CD14-positive monocyte (primary cell): ENCODE measurements around the gene TMEM132D. TPM values are rescaled to one million over a fixed set of nuclear protein-coding genes. Genes with fewer than 3 reads are reported as not detected.

Experiments
- DNase-seq, 3 donors: peaks; one replicate each; pipeline ENCODE4 v3.0.0-alpha.2; 2011 to 2022
- H2AFZ ChIP-seq: 2 replicates; pipeline ENCODE4 v1.6.0; 2012; ENCODE audit warnings: mild to moderate bottlenecking, low read depth, low read length, inconsistent platforms; ENCODE audit not compliant: insufficient read depth, poor library complexity, severe bottlenecking
- H3K27ac ChIP-seq, 2 donors: 1 replicate in 1 of 2; 2 replicates in 1 of 2; pipeline ENCODE4 v1.5.1; 2012 to 2013; ENCODE audit warnings: low read length in 2 of 2, control low read depth in 1 of 2, inconsistent platforms in 1 of 2, low read depth in 1 of 2, mild to moderate bottlenecking in 1 of 2
- H3K27me3 ChIP-seq, 2 donors: one replicate each; pipeline versions ENCODE4 v1.6.0 to v1.6.1; 2011 to 2013; ENCODE audit warnings: low read length in 2 of 2; ENCODE audit not compliant: control insufficient read depth in 2 of 2, insufficient read depth in 2 of 2
- H3K36me3 ChIP-seq, 2 donors: replicated peaks in 1 of 2; 1 replicate in 1 of 2; 2 replicates in 1 of 2; pipeline versions ENCODE4 v1.5.1 to v1.6.1; 2012 to 2013; ENCODE audit warnings: low read length in 2 of 2, control low read depth in 1 of 2, inconsistent platforms in 1 of 2, mild to moderate bottlenecking in 1 of 2; ENCODE audit not compliant: insufficient read depth in 2 of 2, control insufficient read depth in 1 of 2
- H3K4me1 ChIP-seq, 2 donors: 1 replicate in 1 of 2; 2 replicates in 1 of 2; pipeline versions ENCODE4 v1.5.1 to v1.6.1; 2012 to 2013; ENCODE audit warnings: low read length in 2 of 2, control low read depth in 1 of 2, inconsistent platforms in 1 of 2, mild to moderate bottlenecking in 1 of 2, moderate library complexity in 1 of 2; ENCODE audit not compliant: insufficient read depth in 2 of 2, control insufficient read depth in 1 of 2
- H3K4me2 ChIP-seq: replicated peaks from 2 replicates; pipeline ENCODE3; 2012; ENCODE audit warnings: low read length, moderate library complexity, mild to moderate bottlenecking; ENCODE audit not compliant: poor library complexity, severe bottlenecking; ENCODE audit errors: extremely low read depth
- H3K4me3 ChIP-seq, 3 experiments: fragments of 200-600 bp in 1 of 3; sonication (generic) in 1 of 3; replicated peaks in 1 of 3; 1 replicate in 2 of 3; 2 replicates in 1 of 3; pipeline ENCODE4 v1.5.1; 2011 to 2013; ENCODE audit warnings: low read length in 3 of 3, mild to moderate bottlenecking in 3 of 3, control low read depth in 2 of 3, low read depth in 2 of 3, inconsistent platforms in 1 of 3, moderate library complexity in 1 of 3
- H3K79me2 ChIP-seq: 2 replicates; pipeline ENCODE4 v1.6.0; 2012; ENCODE audit warnings: mild to moderate bottlenecking, control low read depth, inconsistent platforms, low read length, moderate library complexity; ENCODE audit not compliant: insufficient read depth
- H3K9ac ChIP-seq: 2 replicates; pipeline ENCODE4 v1.6.0; 2017; ENCODE audit warnings: low read length, mild to moderate bottlenecking; ENCODE audit not compliant: insufficient read depth, poor library complexity, severe bottlenecking
- H3K9me3 ChIP-seq, 2 donors: replicated peaks in 1 of 2; 1 replicate in 1 of 2; 2 replicates in 1 of 2; pipeline versions ENCODE4 v1.5.1 to v1.6.1; 2012 to 2013; ENCODE audit warnings: low read length in 2 of 2, control low read depth in 1 of 2; ENCODE audit not compliant: control insufficient read depth in 1 of 2, insufficient read depth in 1 of 2
- H4K20me1 ChIP-seq: 2 replicates; pipeline ENCODE4 v1.6.0; 2012; ENCODE audit warnings: mild to moderate bottlenecking, low read length, control low read depth, moderate library complexity; ENCODE audit not compliant: insufficient read depth
- H3K27ac Mint-ChIP-seq, 7 donors: one replicate each; pipeline ENCODE4 v1.8.0; 2020; ENCODE audit warnings: mild to moderate bottlenecking in 7 of 7, mixed read lengths in 7 of 7, moderate library complexity in 6 of 7, inconsistent platforms in 2 of 7
- H3K27me3 Mint-ChIP-seq, 3 donors: one replicate each; pipeline ENCODE4 v1.8.0; 2021 to 2022; ENCODE audit warnings: low read depth in 3 of 3, mild to moderate bottlenecking in 3 of 3, mixed read lengths in 3 of 3, moderate library complexity in 3 of 3, inconsistent platforms in 1 of 3
- H3K36me3 Mint-ChIP-seq, 2 donors: one replicate each; pipeline ENCODE4 v1.8.0; 2020; ENCODE audit warnings: mixed read lengths in 2 of 2, inconsistent platforms in 1 of 2, mild to moderate bottlenecking in 1 of 2
- H3K4me1 Mint-ChIP-seq: one replicate; pipeline ENCODE4 v1.8.0; 2020; ENCODE audit warnings: mild to moderate bottlenecking, mixed read lengths
- H3K4me3 Mint-ChIP-seq, 2 donors: one replicate each; pipeline ENCODE4 v1.8.0; 2020; ENCODE audit warnings: mild to moderate bottlenecking in 2 of 2, mixed read lengths in 2 of 2, moderate library complexity in 1 of 2
- H3K9me3 Mint-ChIP-seq, 7 donors: one replicate each; pipeline ENCODE4 v1.8.0; 2020 to 2022; ENCODE audit warnings: mixed read lengths in 7 of 7, mild to moderate bottlenecking in 6 of 7, moderate library complexity in 6 of 7, inconsistent platforms in 2 of 7
- WGBS: methylation state at CpG from one replicate; pipeline ENCODE4 v1.1.5; 2013; ENCODE audit warnings: missing lambda C conversion rate; ENCODE audit not compliant: insufficient coverage; 5-methylcytosine and 5-hydroxymethylcytosine counted together
- intact Hi-C, 2 donors: fragments of 100-400 bp; cut with micrococcal nuclease; formaldehyde crosslinking; loops; one replicate each; pipeline versions ENCODE4 v1.15.0 to v1.15.1; 2023
- polyA plus RNA-seq, 3 donors: library from polyadenylated mRNA; depleted of rRNA in 1 of 3; unstranded in 2 of 3; stranded (reverse) in 1 of 3; fragments of 300-500 nt in 2 of 3; fragments of >200 nt in 1 of 3; fragmentation: Illumina TruSeq in 2 of 3; gene quantifications; 1 replicate in 2 of 3; 2 replicates in 1 of 3; pipeline ENCODE4 v1.2.3, GENCODE V29; 2012 to 2021
- TF ChIP-seq, protein P1 (sequence below): fragments of 200-600 bp; IDR thresholded peaks from one replicate; pipeline ENCODE4 v1.8.0; 2022; ENCODE audit warnings: antibody characterized with exemption, mild to moderate bottlenecking

TMEM132D gene
- polyA plus RNA-seq, 3 donors, result 0.04 TPM; not detected in 2

DNA sequence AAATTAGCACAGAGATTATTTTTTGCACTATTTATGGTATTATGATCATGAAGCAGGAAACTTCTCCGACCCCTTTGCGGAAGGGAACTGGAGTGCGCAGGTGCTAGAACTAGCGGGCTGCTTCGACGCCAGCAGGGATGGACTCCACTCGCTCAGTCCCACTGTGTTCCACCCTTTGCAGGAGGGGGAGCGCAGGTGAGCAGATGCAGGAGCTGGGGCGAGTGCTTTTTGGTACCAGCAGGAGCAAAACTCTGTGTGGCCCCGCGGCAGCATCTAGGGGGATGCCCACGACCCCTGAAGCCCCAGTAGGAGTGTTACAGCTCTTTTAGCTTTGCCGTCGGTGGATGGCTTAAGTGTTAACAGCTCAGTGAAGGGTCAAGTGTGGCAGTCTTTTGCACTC is 113.9 kb downstream of the TMEM132D start:
- H3K27ac Mint-ChIP-seq, result no peak overlapping the region
- Histone ChIP-seq H4K20me1 (no peaks in the 10 kb centered on the region), H3K4me3 (no peak overlapping the region), H3K79me2 (no peaks in the 10 kb centered on the region), H3K9me3 (peaks cover 18 to 19% of the 10 kb centered on the region in 2 donors), H3K4me2 (no peak overlapping the region), H3K27ac (no peak overlapping the region), H3K36me3 (no peaks in the 10 kb centered on the region), H3K9ac (no peak overlapping the region), H3K27me3 (no peaks in the 10 kb centered on the region), H2AFZ (no peak overlapping the region), H3K4me1 (no peaks in the 10 kb centered on the region)
- H3K4me1 Mint-ChIP-seq, result no peaks in the 10 kb centered on the region
- H3K9me3 Mint-ChIP-seq, result peaks cover 4 to 24% (median 8%) of the 10 kb centered on the region in 7 donors
- H3K36me3 Mint-ChIP-seq, result no peaks in the 10 kb centered on the region
- H3K4me3 Mint-ChIP-seq, result no peak overlapping the region
- TF ChIP-seq, protein P1, sequence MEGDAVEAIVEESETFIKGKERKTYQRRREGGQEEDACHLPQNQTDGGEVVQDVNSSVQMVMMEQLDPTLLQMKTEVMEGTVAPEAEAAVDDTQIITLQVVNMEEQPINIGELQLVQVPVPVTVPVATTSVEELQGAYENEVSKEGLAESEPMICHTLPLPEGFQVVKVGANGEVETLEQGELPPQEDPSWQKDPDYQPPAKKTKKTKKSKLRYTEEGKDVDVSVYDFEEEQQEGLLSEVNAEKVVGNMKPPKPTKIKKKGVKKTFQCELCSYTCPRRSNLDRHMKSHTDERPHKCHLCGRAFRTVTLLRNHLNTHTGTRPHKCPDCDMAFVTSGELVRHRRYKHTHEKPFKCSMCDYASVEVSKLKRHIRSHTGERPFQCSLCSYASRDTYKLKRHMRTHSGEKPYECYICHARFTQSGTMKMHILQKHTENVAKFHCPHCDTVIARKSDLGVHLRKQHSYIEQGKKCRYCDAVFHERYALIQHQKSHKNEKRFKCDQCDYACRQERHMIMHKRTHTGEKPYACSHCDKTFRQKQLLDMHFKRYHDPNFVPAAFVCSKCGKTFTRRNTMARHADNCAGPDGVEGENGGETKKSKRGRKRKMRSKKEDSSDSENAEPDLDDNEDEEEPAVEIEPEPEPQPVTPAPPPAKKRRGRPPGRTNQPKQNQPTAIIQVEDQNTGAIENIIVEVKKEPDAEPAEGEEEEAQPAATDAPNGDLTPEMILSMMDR, result no peak
- 87% methylated on average over 14 of the region's 14 CpGs for WGBS
- H3K27me3 Mint-ChIP-seq, result peaks cover 0 to 2% (median 2%) of the 10 kb centered on the region in 3 donors
- DNase-seq, result no peak
- intact Hi-C loops, result no loop called here

DNA sequence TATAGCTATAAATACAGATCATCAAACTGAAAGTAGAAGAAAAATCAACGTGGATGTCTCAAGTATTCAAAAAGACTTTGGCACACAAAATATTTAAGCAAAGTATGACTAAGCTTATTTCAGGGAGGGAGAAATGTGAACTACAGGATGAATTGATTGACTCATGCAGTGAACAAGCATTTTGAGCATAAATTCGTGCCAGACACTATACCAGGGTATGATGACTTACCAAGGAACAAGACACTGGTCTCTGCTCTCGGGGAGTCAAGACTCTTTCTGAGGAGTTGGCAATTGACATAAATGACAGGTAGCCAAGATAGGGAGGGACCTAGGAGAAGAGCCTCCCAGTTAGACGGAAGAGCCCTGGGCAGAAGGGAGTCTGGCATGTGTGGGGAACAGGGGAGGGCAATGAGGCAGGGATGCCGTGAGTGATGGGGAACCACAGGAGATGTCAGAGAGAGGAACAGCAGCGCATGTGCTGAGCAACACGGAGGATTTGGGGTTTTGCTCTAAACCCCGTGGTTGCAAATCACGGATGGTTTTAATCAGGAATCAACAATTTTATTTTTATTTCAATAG is 115.2 kb downstream of the TMEM132D start:
- H3K9me3 Mint-ChIP-seq, result peaks cover 4 to 26% (median 10%) of the 10 kb centered on the region in 7 donors
- Histone ChIP-seq H3K79me2 (no peaks in the 10 kb centered on the region), H3K27me3 (no peaks in the 10 kb centered on the region), H2AFZ (no peak overlapping the region), H3K9ac (no peak overlapping the region), H3K4me1 (no peaks in the 10 kb centered on the region), H3K36me3 (no peaks in the 10 kb centered on the region), H3K27ac (no peak overlapping the region), H3K9me3 (peaks cover 19 to 20% of the 10 kb centered on the region in 2 donors), H4K20me1 (no peaks in the 10 kb centered on the region), H3K4me2 (no peak overlapping the region), H3K4me3 (no peak overlapping the region)
- TF ChIP-seq, protein P1, result no peak
- intact Hi-C loops, result no loop called here
- no peak for DNase-seq
- no peak overlapping the region for H3K4me3 Mint-ChIP-seq
- peaks cover 0 to 2% (median 2%) of the 10 kb centered on the region in 3 donors for H3K27me3 Mint-ChIP-seq
- no peaks in the 10 kb centered on the region for H3K36me3 Mint-ChIP-seq
- H3K4me1 Mint-ChIP-seq, result no peaks in the 10 kb centered on the region
- H3K27ac Mint-ChIP-seq, result no peak overlapping the region
- WGBS, result 85% methylated on average over 4 of the region's 9 CpGs
